Amygdala (tissue), 56 donors: ENCODE results near the gene MED16.
A peak's percentile ranks its signal among the peaks of the same experiment; 100 is the strongest.

Experiments
- DNase-seq, 56 donors: peaks; one replicate each; lab custom pipeline; 2025; lab: John Stamatoyannopoulos, UW

The MED16 gene

GRCh38 chr19:892894-893689 is at the start of gene MED16, which contains the start of gene RNU6-9:
MED16 (minus strand) TSS chr19:893187; CDS start chr19:891131, 2,056 bp downstream.
RNU6-9 (plus strand) TSS chr19:893484.
- DNase-seq: peak; percentile 33 to 94 (median 82)

GRCh38 chr19:942133-942645 is 49.2 kb upstream of the MED16 start:
- DNase-seq: no peak

GRCh38 chr19:941292-942132 is 48.5 kb upstream of the MED16 start:
- no peak for DNase-seq

- peak in 53 of 56 donors; percentile 13 to 94 (median 64) for DNase-seq
These were observed 47.8 kb upstream of the MED16 start for GRCh38 chr19:940591-941291.

- no peak for DNase-seq
These were observed 46.9 kb upstream of the MED16 start for GRCh38 chr19:939922-940321.

- DNase-seq: no peak
These were observed 46.5 kb upstream of the MED16 start for GRCh38 chr19:939439-939838.

- no peak for DNase-seq
These were observed 45.4 kb upstream of the MED16 start for GRCh38 chr19:938233-938923.

- no peak for DNase-seq
These were observed 44.3 kb upstream of the MED16 start for GRCh38 chr19:937259-937694.

GRCh38 chr19:936175-936546 is 43.2 kb upstream of the MED16 start:
- no peak for DNase-seq

- DNase-seq: peak in 50 of 56 donors; percentile 12 to 83 (median 58)
These were observed 42.0 kb upstream of the MED16 start for GRCh38 chr19:934865-935479.

- DNase-seq: no peak
These were observed 41.3 kb upstream of the MED16 start for GRCh38 chr19:934197-934840.

- no peak for DNase-seq
These were observed 40.5 kb upstream of the MED16 start for GRCh38 chr19:933553-933882.

- DNase-seq: peak in 5 of 56 donors; percentile 16 to 40 (median 23)
These were observed 39.9 kb upstream of the MED16 start for GRCh38 chr19:932648-933552.

GRCh38 chr19:931860-932647 is 39.1 kb upstream of the MED16 start:
- DNase-seq: no peak

GRCh38 chr19:929891-930258 is 36.9 kb upstream of the MED16 start:
- DNase-seq: no peak

- no peak for DNase-seq
These were observed 36.4 kb upstream of the MED16 start for GRCh38 chr19:929203-929890.
